ENCODE results near the gene PIK3C3. TPM values are rescaled to one million over a fixed set of nuclear protein-coding genes. Genes with fewer than 3 reads are reported as not detected.

Gene PIK3C3
- total RNA-seq, 1 donor from 2014 or later: 65.3 TPM

DNA sequence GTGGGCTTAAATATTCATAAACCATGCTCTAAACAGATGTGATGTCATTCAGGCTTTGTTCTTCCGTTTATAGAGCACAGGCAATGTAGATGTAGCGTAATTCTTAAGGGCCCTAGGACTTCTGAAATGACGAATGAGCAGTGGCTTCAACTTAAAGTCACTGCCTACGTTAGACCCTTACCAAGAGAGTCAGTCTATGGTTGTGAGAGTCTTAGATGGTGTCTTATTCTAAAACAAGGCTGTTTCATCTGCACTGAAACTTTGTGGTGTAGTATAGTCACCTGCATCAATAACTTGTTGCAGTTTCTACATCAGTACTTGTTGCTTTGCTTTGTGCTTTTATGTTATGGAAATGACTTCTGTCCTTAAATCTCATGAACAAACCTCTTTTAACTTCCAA lies 56.0 kb downstream of the PIK3C3 start:
- H3K9me3 Mint-ChIP-seq: no peaks in the 10 kb centered on the region
- ATAC-seq (ENCODE audit: low read depth) (no peak), DNase-seq (no peak)
- H3K36me3 Mint-ChIP-seq (ENCODE audit: low read depth): peaks cover 72% of the 10 kb centered on the region
- no peaks in the 10 kb centered on the region for H3K27me3 Mint-ChIP-seq
- POLR2A ChIA-PET: no interaction called here
- no peaks in the 10 kb centered on the region for H3K4me1 Mint-ChIP-seq
- H3K27ac Mint-ChIP-seq: no peak overlapping the region
- intact Hi-C loops (cut with micrococcal nuclease): no loop called here
- TF ChIP-seq, protein P1, sequence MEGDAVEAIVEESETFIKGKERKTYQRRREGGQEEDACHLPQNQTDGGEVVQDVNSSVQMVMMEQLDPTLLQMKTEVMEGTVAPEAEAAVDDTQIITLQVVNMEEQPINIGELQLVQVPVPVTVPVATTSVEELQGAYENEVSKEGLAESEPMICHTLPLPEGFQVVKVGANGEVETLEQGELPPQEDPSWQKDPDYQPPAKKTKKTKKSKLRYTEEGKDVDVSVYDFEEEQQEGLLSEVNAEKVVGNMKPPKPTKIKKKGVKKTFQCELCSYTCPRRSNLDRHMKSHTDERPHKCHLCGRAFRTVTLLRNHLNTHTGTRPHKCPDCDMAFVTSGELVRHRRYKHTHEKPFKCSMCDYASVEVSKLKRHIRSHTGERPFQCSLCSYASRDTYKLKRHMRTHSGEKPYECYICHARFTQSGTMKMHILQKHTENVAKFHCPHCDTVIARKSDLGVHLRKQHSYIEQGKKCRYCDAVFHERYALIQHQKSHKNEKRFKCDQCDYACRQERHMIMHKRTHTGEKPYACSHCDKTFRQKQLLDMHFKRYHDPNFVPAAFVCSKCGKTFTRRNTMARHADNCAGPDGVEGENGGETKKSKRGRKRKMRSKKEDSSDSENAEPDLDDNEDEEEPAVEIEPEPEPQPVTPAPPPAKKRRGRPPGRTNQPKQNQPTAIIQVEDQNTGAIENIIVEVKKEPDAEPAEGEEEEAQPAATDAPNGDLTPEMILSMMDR (IDR thresholded peaks at IDR 0.05): no peak
- no peak overlapping the region for H3K4me3 Mint-ChIP-seq
- CTCF ChIA-PET: interaction anchor here (0.6 kb wide), 1 partner anchor 17 kb away, joined by 3 read pairs; no protein-coding TSS in a partner anchor

DNA sequence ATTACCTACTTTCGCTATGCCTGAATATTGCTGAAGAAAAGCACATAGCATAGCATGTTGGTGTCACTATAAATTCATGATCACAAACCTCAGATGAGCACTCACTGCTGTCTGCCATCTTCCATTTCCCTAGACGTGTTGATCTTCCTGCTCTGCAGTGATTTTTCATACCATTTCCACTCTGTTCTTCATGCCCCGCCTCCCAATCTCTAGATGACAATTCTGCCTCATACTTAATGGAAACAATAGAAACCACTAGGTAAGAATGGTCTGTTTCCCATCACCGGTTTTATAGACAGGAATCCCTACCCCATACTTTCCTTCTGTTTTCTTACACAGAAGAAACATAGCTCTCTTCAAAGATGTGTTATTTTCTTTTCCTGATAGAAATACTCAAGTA lies 63.8 kb downstream of the PIK3C3 start:
- ATAC-seq (ENCODE audit: low read depth) (no peak), DNase-seq (no peak)
- H3K9me3 Mint-ChIP-seq: no peaks in the 10 kb centered on the region
- peaks cover 54% of the 10 kb centered on the region for H3K36me3 Mint-ChIP-seq (ENCODE audit: low read depth)
- H3K27ac Mint-ChIP-seq: no peak overlapping the region
- CTCF ChIA-PET: interaction anchor here (2.6 kb wide), 1 partner anchor 9 kb away, joined by 14 read pairs; no protein-coding TSS in a partner anchor
- no peaks in the 10 kb centered on the region for H3K4me1 Mint-ChIP-seq
- TF ChIP-seq, protein P1 (IDR thresholded peaks at IDR 0.05): no peak
- intact Hi-C loops (cut with micrococcal nuclease): no loop called here
- no peak overlapping the region for H3K4me3 Mint-ChIP-seq
- no peaks in the 10 kb centered on the region for H3K27me3 Mint-ChIP-seq
- POLR2A ChIA-PET: no interaction called here

DNA sequence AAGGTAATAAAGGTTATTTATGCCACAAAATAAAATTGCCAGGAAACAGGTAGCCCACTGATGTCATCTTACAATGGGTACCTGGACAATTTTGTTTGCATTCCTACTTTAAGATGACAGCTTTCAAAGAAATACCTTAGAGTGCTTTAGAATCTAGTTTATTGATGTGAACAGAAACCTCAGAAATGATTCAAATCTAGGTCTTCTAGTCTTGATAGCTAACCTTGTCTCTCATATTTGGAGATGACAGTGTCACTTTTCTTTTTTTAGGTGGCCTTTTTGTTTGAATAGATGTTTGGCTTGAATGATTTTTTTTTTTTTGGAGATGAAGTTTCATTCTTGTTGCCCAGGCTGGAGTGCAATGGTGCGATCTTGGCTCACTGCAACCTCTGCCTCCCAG lies 69.1 kb downstream of the PIK3C3 start:
- no peak overlapping the region for H3K4me3 Mint-ChIP-seq
- no peak overlapping the region for H3K27ac Mint-ChIP-seq
- H3K4me1 Mint-ChIP-seq: no peaks in the 10 kb centered on the region
- ATAC-seq (ENCODE audit: low read depth): no peak
- intact Hi-C loops (cut with micrococcal nuclease): no loop called here
- H3K36me3 Mint-ChIP-seq (ENCODE audit: low read depth): peaks cover 41% of the 10 kb centered on the region
- TF ChIP-seq, protein P1 (IDR thresholded peaks at IDR 0.05): no peak
- ChIA-PET POLR2A (interaction anchor here (0.7 kb wide), 1 partner anchor 28 kb away, joined by 3 read pairs; no protein-coding TSS in a partner anchor), CTCF (no interaction called here)
- no peaks in the 10 kb centered on the region for H3K9me3 Mint-ChIP-seq
- no peak for DNase-seq
- no peaks in the 10 kb centered on the region for H3K27me3 Mint-ChIP-seq

DNA sequence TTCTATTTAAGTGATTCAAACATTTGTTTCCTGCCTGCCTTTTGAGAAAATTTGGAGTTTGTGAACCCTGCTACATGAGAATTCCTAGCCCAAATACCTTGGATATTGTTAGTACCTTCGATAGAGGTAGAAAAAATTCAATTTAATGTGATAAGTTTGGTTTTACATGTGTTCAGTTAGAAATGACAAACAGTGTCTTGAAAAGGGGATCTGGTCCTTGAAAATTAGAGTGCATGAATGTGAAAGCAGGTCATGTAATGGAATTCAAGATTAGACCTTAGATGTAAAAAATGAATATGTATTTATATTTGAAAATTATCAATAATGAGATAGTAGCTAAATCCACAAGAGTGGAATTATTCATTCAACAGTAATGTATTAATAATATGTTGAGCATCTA lies 70.5 kb downstream of the PIK3C3 start:
- H3K36me3 Mint-ChIP-seq (ENCODE audit: low read depth): peaks cover 47% of the 10 kb centered on the region

DNA sequence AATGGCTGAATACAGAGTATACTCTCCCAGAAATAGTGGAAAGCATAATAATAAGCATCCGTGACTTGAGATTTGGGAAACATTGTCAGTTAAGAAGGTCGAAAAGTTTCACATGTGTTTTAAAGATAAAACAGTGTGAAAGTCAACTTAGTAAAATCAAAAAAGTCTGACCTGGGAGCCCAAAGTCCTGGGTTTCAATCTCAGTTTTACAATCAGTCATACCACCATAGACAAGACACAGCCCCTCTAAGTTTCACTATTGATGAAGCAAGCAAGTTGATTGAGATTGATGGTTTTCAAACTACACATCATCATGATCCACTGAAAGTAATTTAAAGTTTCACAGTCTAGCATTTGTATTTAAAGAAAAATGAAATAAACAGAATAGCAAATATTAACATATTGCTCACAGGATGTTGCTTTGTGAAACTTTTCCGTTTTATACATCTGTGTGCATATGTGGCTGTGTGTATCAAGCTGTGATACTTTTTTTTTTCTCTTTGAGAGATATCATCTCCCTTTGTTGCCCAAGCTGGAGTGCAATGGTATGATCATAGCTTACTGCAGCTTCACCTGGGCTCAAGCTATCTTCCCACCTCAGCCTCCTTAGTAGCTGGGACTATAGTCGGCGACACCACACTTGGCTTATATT lies 71.1 kb downstream of the PIK3C3 start:
- ChIA-PET CTCF (interaction anchor here (2.5 kb wide), 1 partner anchor 27 kb away, joined by 22 read pairs; no protein-coding TSS in a partner anchor), POLR2A (no interaction called here)
- no peaks in the 10 kb centered on the region for H3K27me3 Mint-ChIP-seq
- no peaks in the 10 kb centered on the region for H3K9me3 Mint-ChIP-seq
- intact Hi-C loops (cut with micrococcal nuclease): no loop called here
- H3K4me1 Mint-ChIP-seq: no peaks in the 10 kb centered on the region
- TF ChIP-seq, protein P1 (IDR thresholded peaks at IDR 0.05): no peak
- ATAC-seq (ENCODE audit: low read depth) (no peak), DNase-seq (no peak)
- no peak overlapping the region for H3K4me3 Mint-ChIP-seq
- H3K36me3 Mint-ChIP-seq (ENCODE audit: low read depth): peaks cover 48% of the 10 kb centered on the region
- H3K27ac Mint-ChIP-seq: no peak overlapping the region

More for the DNA sequence above, 70.5 kb downstream of the PIK3C3 start:
- POLR2A ChIA-PET: no interaction called here
- CTCF ChIA-PET: no interaction called here
- no peak overlapping the region for H3K27ac Mint-ChIP-seq
- H3K9me3 Mint-ChIP-seq: no peaks in the 10 kb centered on the region
- TF ChIP-seq, protein P1 (IDR thresholded peaks at IDR 0.05): no peak
- DNase-seq (no peak), ATAC-seq (ENCODE audit: low read depth) (no peak)
- no peaks in the 10 kb centered on the region for H3K4me1 Mint-ChIP-seq
- H3K4me3 Mint-ChIP-seq: no peak overlapping the region
- H3K27me3 Mint-ChIP-seq: no peaks in the 10 kb centered on the region
- intact Hi-C loops (cut with micrococcal nuclease): no loop called here
